NCI-H2107 treated with DMSO at 0.1 percent for 48 hours (cell line): ENCODE measurements around the gene MYO10.

Experiments
- DNase-seq: peaks from one replicate; lab custom pipeline; 2025; ENCODE audit not compliant: unreplicated experiment; lab: John Stamatoyannopoulos, UW

MYO10 gene

GRCh38 chr5:16943846-16944678 lies 8.0 kb upstream of the MYO10 start:
- DNase-seq, result no peak

- no peak for DNase-seq
Measured at GRCh38 chr5:16937503-16938161, 1.5 kb upstream of the MYO10 start.

GRCh38 chr5:16936989-16937438 lies 926 bp upstream of the MYO10 start:
- no peak for DNase-seq

GRCh38 chr5:16935231-16936149 lies 598 bp downstream of the MYO10 start:
- DNase-seq, result no peak

- no peak for DNase-seq
Measured at GRCh38 chr5:16934677-16935153, 1.4 kb downstream of the MYO10 start.

- no peak for DNase-seq
Measured at GRCh38 chr5:16934123-16934522, 2.0 kb downstream of the MYO10 start.

- DNase-seq, result no peak
Measured at GRCh38 chr5:16933337-16933736, 2.8 kb downstream of the MYO10 start.

GRCh38 chr5:16932401-16932800 lies 3.7 kb downstream of the MYO10 start:
- DNase-seq, result no peak

- no peak for DNase-seq
Measured at GRCh38 chr5:16931334-16932110, 4.6 kb downstream of the MYO10 start.

GRCh38 chr5:16930496-16930895 lies 5.6 kb downstream of the MYO10 start:
- DNase-seq, result no peak

GRCh38 chr5:16929831-16930230 lies 6.3 kb downstream of the MYO10 start:
- DNase-seq, result no peak

- no peak for DNase-seq
Measured at GRCh38 chr5:16929347-16929746, 6.7 kb downstream of the MYO10 start.

GRCh38 chr5:16927613-16928012 lies 8.5 kb downstream of the MYO10 start:
- DNase-seq, result no peak

GRCh38 chr5:16926417-16926816 lies 9.7 kb downstream of the MYO10 start:
- DNase-seq, result no peak

- no peak for DNase-seq
Measured at GRCh38 chr5:16924206-16924605, 11.9 kb downstream of the MYO10 start.

- DNase-seq, result no peak
Measured at GRCh38 chr5:16922430-16922829, 13.7 kb downstream of the MYO10 start.

GRCh38 chr5:16921211-16921610 lies 14.9 kb downstream of the MYO10 start:
- no peak for DNase-seq

- DNase-seq, result no peak
Measured at GRCh38 chr5:16920109-16920816, 15.8 kb downstream of the MYO10 start.

GRCh38 chr5:16918891-16919671 lies 17.0 kb downstream of the MYO10 start:
- DNase-seq, result no peak
